ENCODE data around the gene NUDT13.
"Not testable (repeated sequence)": the region's sequence is repeated elsewhere in the genome, so short reads cannot be mapped to it uniquely, and the experiment has no call there.

The NUDT13 gene

GRCh38 chr10:73119457-73119856 is 9.2 kb downstream of the NUDT13 start:
- no peak overlapping the region for H3K27ac Mint-ChIP-seq
- H3K27me3 Mint-ChIP-seq: no peaks in the 10 kb centered on the region
- H3K4me3 Mint-ChIP-seq: no peak overlapping the region
- H3K9me3 Mint-ChIP-seq: no peaks in the 10 kb centered on the region
- ATAC-seq (no peak), DNase-seq (no peak)
- peaks cover 5% of the 10 kb centered on the region for H3K4me1 Mint-ChIP-seq
- H3K36me3 Mint-ChIP-seq (ENCODE audit: low read depth): peaks cover 9% of the 10 kb centered on the region

- peaks cover 9% of the 10 kb centered on the region for H3K36me3 Mint-ChIP-seq (ENCODE audit: low read depth)
- peaks cover 5% of the 10 kb centered on the region for H3K4me1 Mint-ChIP-seq
- no peaks in the 10 kb centered on the region for H3K9me3 Mint-ChIP-seq
- DNase-seq: no peak
- no peak for ATAC-seq
- no peak overlapping the region for H3K4me3 Mint-ChIP-seq
- H3K27ac Mint-ChIP-seq: no peak overlapping the region
- H3K27me3 Mint-ChIP-seq: no peaks in the 10 kb centered on the region
These were observed 9.7 kb downstream of the NUDT13 start for GRCh38 chr10:73119952-73120351.

- no peaks in the 10 kb centered on the region for H3K27me3 Mint-ChIP-seq
- H3K4me1 Mint-ChIP-seq: no peaks in the 10 kb centered on the region
- H3K27ac Mint-ChIP-seq: no peak overlapping the region
- ATAC-seq: no peak
- no peaks in the 10 kb centered on the region for H3K9me3 Mint-ChIP-seq
- no peak overlapping the region for H3K4me3 Mint-ChIP-seq
- DNase-seq: no peak
- H3K36me3 Mint-ChIP-seq (ENCODE audit: low read depth): peaks cover 19% of the 10 kb centered on the region
These were observed 16.1 kb downstream of the NUDT13 start for GRCh38 chr10:73126343-73126742.

GRCh38 chr10:73131301-73131700 is 21.0 kb downstream of the NUDT13 start:
- no peaks in the 10 kb centered on the region for H3K9me3 Mint-ChIP-seq
- no peaks in the 10 kb centered on the region for H3K27me3 Mint-ChIP-seq
- no peak for DNase-seq
- H3K4me3 Mint-ChIP-seq: no peak overlapping the region
- no peak for ATAC-seq
- H3K27ac Mint-ChIP-seq: no peak overlapping the region
- H3K4me1 Mint-ChIP-seq: no peaks in the 10 kb centered on the region
- H3K36me3 Mint-ChIP-seq (ENCODE audit: low read depth): peaks cover 37% of the 10 kb centered on the region

GRCh38 chr10:73131913-73132686 is 21.8 kb downstream of the NUDT13 start:
- ATAC-seq: no peak
- H3K27ac Mint-ChIP-seq: no peak overlapping the region
- H3K36me3 Mint-ChIP-seq (ENCODE audit: low read depth): peaks cover 40% of the 10 kb centered on the region
- H3K9me3 Mint-ChIP-seq: no peaks in the 10 kb centered on the region
- no peak for DNase-seq
- no peaks in the 10 kb centered on the region for H3K27me3 Mint-ChIP-seq
- no peak overlapping the region for H3K4me3 Mint-ChIP-seq
- H3K4me1 Mint-ChIP-seq: no peaks in the 10 kb centered on the region

GRCh38 chr10:73134727-73135126 is 24.5 kb downstream of the NUDT13 start:
- DNase-seq (no peak), ATAC-seq (no peak)
- no peaks in the 10 kb centered on the region for H3K9me3 Mint-ChIP-seq
- H3K4me3 Mint-ChIP-seq: no peak overlapping the region
- H3K4me1 Mint-ChIP-seq: no peaks in the 10 kb centered on the region
- peaks cover 41% of the 10 kb centered on the region for H3K36me3 Mint-ChIP-seq (ENCODE audit: low read depth)
- H3K27ac Mint-ChIP-seq: no peak overlapping the region
- H3K27me3 Mint-ChIP-seq: no peaks in the 10 kb centered on the region

GRCh38 chr10:73136627-73137026 is 26.4 kb downstream of the NUDT13 start:
- Mint-ChIP-seq H3K4me3 (no peak overlapping the region), H3K27me3 (no peaks in the 10 kb centered on the region), H3K27ac (no peak overlapping the region), H3K9me3 (no peaks in the 10 kb centered on the region), H3K4me1 (no peaks in the 10 kb centered on the region), H3K36me3 (ENCODE audit: low read depth) (peaks cover 40% of the 10 kb centered on the region)
- DNase-seq (no peak), ATAC-seq (no peak)

GRCh38 chr10:73139251-73139650 is 29.0 kb downstream of the NUDT13 start:
- Mint-ChIP-seq H3K27ac (no peak overlapping the region), H3K36me3 (ENCODE audit: low read depth) (peaks cover 39% of the 10 kb centered on the region), H3K9me3 (no peaks in the 10 kb centered on the region), H3K4me3 (no peak overlapping the region), H3K27me3 (no peaks in the 10 kb centered on the region), H3K4me1 (no peaks in the 10 kb centered on the region)
- DNase-seq (no peak), ATAC-seq (no peak)

GRCh38 chr10:73141603-73142002 is 31.3 kb downstream of the NUDT13 start:
- DNase-seq (no peak), ATAC-seq (no peak)
- Mint-ChIP-seq H3K9me3 (no peaks in the 10 kb centered on the region), H3K4me3 (no peak overlapping the region), H3K27ac (no peak overlapping the region), H3K36me3 (ENCODE audit: low read depth) (peaks cover 34% of the 10 kb centered on the region), H3K27me3 (no peaks in the 10 kb centered on the region), H3K4me1 (no peaks in the 10 kb centered on the region)

GRCh38 chr10:73150633-73151413 is 40.6 kb downstream of the NUDT13 start:
- not testable (repeated sequence) for H3K4me1 Mint-ChIP-seq, H3K9me3 Mint-ChIP-seq, H3K27me3 Mint-ChIP-seq, H3K4me3 Mint-ChIP-seq, DNase-seq, H3K27ac Mint-ChIP-seq, ATAC-seq
- peaks cover 39% of the 10 kb centered on the region for H3K36me3 Mint-ChIP-seq (ENCODE audit: low read depth)

GRCh38 chr10:73152009-73152408 is 41.8 kb downstream of the NUDT13 start:
- Mint-ChIP-seq H3K36me3 (ENCODE audit: low read depth) (peaks cover 38% of the 10 kb centered on the region), H3K9me3 (no peaks in the 10 kb centered on the region), H3K27ac (no peak overlapping the region), H3K4me1 (no peaks in the 10 kb centered on the region), H3K27me3 (no peaks in the 10 kb centered on the region), H3K4me3 (no peak overlapping the region)
- no peak for ATAC-seq
- no peak for DNase-seq

- Mint-ChIP-seq H3K4me3 (no peak overlapping the region), H3K27me3 (no peaks in the 10 kb centered on the region), H3K4me1 (peaks cover 11% of the 10 kb centered on the region), H3K36me3 (ENCODE audit: low read depth) (peaks cover 29% of the 10 kb centered on the region), H3K27ac (no peak overlapping the region), H3K9me3 (no peaks in the 10 kb centered on the region)
- ATAC-seq: no peak
- DNase-seq: no peak
These were observed 45.8 kb downstream of the NUDT13 start for GRCh38 chr10:73156054-73156453.

- Mint-ChIP-seq H3K4me3 (no peak overlapping the region), H3K27ac (no peak overlapping the region), H3K36me3 (ENCODE audit: low read depth) (peaks cover 29% of the 10 kb centered on the region), H3K9me3 (no peaks in the 10 kb centered on the region), H3K27me3 (no peaks in the 10 kb centered on the region), H3K4me1 (peaks cover 36% of the 10 kb centered on the region)
- no peak for ATAC-seq
- peak; percentile 60 for DNase-seq
These were observed 48.9 kb downstream of the NUDT13 start for GRCh38 chr10:73159038-73159648.

- Mint-ChIP-seq H3K4me1 (peaks cover 46% of the 10 kb centered on the region), H3K36me3 (ENCODE audit: low read depth) (peaks cover 34% of the 10 kb centered on the region), H3K27me3 (no peaks in the 10 kb centered on the region), H3K4me3 (no peak overlapping the region), H3K27ac (no peak overlapping the region), H3K9me3 (no peaks in the 10 kb centered on the region)
- DNase-seq: no peak
- no peak for ATAC-seq
These were observed 50.8 kb downstream of the NUDT13 start for GRCh38 chr10:73161079-73161478.

GRCh38 chr10:73161662-73162061 is 51.4 kb downstream of the NUDT13 start:
- ATAC-seq (no peak), DNase-seq (no peak)
- H3K4me1 Mint-ChIP-seq: peaks cover 52% of the 10 kb centered on the region
- H3K27ac Mint-ChIP-seq: peak overlapping the region; percentile 5
- no peaks in the 10 kb centered on the region for H3K27me3 Mint-ChIP-seq
- peaks cover 37% of the 10 kb centered on the region for H3K36me3 Mint-ChIP-seq (ENCODE audit: low read depth)
- H3K4me3 Mint-ChIP-seq: no peak overlapping the region
- H3K9me3 Mint-ChIP-seq: no peaks in the 10 kb centered on the region
